D721Med (cell line): ENCODE data around the gene LDLRAD4.

Source experiments
- DNase-seq: peaks from one replicate; pipeline ENCODE4 v3.0.0; 2011; ENCODE audit warnings: low spot score; ENCODE audit not compliant: insufficient read length
- FAIRE-seq: peaks from 2 replicates; lab custom pipeline; 2011; peaks lifted over from hg19 to GRCh38; lab: Jason Lieb, UNC
- CTCF ChIP-seq: IDR thresholded peaks from 2 replicates; pipeline ENCODE4 v1.5.1; 2012; ENCODE audit warnings: mild to moderate bottlenecking, control low read depth; ENCODE audit not compliant: insufficient read depth; ENCODE audit errors: missing control alignments

LDLRAD4 gene

GRCh38 chr18:13553449-13553848 is 334.9 kb downstream of the LDLRAD4 start:
- FAIRE-seq, result no peak
- DNase-seq, result no peak
- no peak for TF ChIP-seq CTCF

- TF ChIP-seq CTCF, result no peak
- no peak for FAIRE-seq
- no peak for DNase-seq
These were observed 336.6 kb downstream of the LDLRAD4 start for GRCh38 chr18:13555192-13555591.

DNA sequence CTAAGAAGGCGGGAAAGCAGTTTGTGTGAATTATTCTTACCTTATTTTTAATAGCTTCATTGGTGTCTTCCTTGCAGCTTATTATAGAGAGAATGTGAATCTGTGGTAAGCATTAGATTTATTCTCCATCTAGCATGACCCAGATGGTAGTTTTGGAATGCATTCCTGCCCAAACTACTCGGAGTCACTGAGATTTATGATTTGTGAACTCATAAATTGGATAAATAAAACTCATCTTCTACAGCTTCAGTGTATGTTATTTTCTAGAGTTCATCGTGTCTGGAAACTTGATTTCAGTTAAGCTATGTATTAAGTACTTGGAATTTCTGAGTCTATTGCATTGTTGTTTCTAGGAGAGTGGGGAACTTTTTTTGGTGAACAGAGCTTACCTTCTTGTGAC is 337.3 kb downstream of the LDLRAD4 start:
- TF ChIP-seq CTCF, result no peak
- no peak for FAIRE-seq
- no peak for DNase-seq

GRCh38 chr18:13556502-13556901 is 337.9 kb downstream of the LDLRAD4 start:
- TF ChIP-seq CTCF, result no peak
- DNase-seq, result no peak
- FAIRE-seq, result no peak

DNA sequence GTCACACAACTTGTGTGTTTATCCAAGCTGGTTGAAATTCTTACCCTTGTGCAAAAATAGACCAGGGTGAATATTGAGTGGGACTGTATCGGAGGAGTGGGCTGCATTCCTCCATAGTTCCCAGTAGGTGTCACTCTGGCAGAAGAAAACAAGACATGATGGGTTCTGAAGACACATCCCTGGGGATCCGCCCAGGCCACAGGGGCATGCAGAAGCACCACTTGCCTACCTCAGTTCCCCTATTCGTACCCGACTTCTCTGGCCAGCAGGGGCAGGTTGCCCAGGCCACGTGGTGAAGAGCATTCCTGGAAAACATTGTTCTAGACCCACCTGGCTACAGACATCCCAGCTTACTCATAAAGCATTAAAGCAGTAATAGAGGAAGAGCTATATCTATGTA is 339.6 kb downstream of the LDLRAD4 start:
- peak; percentile 64 for TF ChIP-seq CTCF
- DNase-seq, result peak; percentile 36
- FAIRE-seq, result peak; percentile 53

GRCh38 chr18:13558790-13559189 is 340.2 kb downstream of the LDLRAD4 start:
- TF ChIP-seq CTCF, result no peak
- DNase-seq, result no peak
- FAIRE-seq, result no peak

GRCh38 chr18:13559754-13560153 is 341.2 kb downstream of the LDLRAD4 start:
- FAIRE-seq, result no peak
- TF ChIP-seq CTCF, result no peak
- no peak for DNase-seq
